ENCODE data around the gene TMEM217.

TMEM217 gene

DNA sequence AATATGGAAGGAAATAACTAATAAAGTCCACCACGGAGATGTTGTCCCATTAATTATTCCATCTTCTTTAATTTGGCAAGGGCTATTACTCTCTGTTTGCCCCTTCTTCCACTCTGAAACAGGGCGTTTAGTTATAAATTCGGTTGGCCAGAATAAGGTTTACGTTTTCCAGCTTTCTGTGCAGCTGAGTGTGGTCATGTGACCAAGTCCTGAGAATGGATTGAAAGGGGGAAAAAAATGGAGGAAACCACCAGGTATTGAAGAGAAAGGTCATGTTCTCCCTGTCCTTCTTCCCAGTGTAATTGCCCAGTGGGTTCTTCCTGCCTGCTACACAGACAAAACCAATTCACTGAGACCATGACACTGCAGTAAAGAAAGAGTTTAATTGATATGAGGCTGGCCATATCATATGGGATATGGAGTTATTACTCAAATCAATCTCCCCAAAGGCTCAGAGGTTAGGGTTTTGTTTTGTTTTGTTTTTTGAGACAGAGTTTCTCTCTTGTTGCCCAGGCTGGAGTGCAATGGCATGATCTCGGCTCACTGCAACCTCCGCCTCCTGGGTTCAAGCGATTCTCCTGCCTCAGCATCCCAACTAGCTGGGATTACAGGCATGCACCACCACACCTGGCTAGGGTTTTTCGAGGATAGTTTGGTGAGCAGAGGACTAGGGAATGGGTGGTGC, 14.7 kb downstream of the TMEM217 start:
- no peak for DNase-seq

GRCh38 chr6:37242429-37243052, 15.4 kb downstream of the TMEM217 start:
- DNase-seq, result no peak

DNA sequence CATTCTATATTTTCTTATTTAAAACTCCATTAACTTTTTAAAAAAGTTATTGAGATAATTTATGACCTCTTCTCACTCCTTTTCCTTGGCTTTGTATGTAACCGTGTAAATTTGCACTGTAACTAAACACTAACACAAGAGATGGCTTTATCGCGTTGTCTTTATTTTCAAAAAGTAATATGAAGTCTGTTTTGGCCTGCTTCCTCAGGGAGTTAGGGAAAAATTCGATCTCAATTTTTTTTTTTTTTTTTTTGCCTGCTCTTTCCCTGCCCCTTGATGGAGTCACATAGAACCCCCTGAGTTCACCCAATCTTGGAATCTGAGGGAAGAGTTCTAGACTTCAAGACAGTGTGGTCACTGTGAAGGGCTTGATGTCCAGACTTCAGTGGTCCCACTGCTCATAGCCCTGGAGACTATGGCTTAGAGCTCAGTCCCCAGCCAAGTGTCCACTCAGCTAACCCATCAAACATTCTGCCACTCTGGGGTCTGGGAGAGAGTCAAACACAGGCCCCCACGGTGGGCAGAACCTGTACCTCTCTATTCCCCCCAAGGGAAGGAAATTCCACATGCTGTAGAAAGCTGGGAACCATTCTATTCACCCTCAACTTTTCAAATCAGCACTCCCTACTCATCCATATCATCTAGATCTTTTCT, 16.0 kb downstream of the TMEM217 start:
- no peak for DNase-seq

DNA sequence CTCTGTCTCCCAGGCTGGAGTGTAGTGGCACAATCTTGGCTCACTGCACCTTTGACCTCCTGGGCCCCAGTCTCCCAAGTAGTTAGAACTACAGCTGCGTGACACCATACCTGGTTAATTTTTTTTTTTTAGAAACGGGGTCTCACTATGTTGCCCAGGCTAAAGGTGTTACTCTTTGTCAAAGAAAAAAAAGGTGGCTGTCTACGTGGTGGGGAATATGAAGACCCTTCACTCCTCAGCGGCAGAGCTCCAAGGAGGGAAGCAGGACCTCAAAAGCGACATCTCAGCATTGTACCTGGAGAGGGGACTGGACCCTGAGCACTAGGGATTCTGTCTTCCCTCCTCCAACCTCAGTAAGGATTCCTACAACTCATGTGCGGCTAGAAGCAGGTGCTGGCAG, 16.8 kb downstream of the TMEM217 start:
- DNase-seq, result no peak

- DNase-seq, result peak in 4 of 5 donors; percentile 6 to 66 (median 17)
Observed at GRCh38 chr6:37239950-37240713, 17.8 kb downstream of the TMEM217 start.

- DNase-seq, result no peak
Observed at GRCh38 chr6:37239526-37239925, 18.4 kb downstream of the TMEM217 start.

DNA sequence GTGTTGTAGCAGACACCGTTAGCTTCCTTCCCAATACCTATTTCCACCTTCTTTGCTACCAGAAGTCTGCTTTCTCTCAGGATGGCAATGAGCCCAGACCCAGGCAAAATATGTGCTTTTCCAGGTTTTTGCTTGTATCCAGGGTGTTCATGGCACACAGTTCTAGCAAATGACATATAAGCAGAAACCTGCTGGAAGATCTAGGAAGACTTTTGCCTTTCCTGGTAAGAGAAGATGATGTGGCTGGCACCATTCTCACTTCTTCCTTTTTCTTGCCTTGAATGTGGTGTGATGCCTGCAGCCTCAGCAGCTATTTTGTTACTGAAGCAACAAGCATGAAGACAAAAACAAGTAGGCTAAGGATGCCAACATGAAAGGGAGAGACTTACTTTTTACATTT, 19.6 kb downstream of the TMEM217 start:
- no peak for DNase-seq

GRCh38 chr6:37237789-37238188, 20.2 kb downstream of the TMEM217 start:
- DNase-seq, result no peak

- DNase-seq, result no peak
Observed at GRCh38 chr6:37236921-37237320, 21.0 kb downstream of the TMEM217 start.

- DNase-seq, result no peak
Observed at GRCh38 chr6:37233541-37233940, 24.4 kb downstream of the TMEM217 start.

GRCh38 chr6:37232430-37233017, 25.4 kb downstream of the TMEM217 start:
- DNase-seq, result no peak

- no peak for DNase-seq
Observed at GRCh38 chr6:37230104-37230503, 27.8 kb downstream of the TMEM217 start.

GRCh38 chr6:37225350-37226169, 32.4 kb downstream of the TMEM217 start:
- DNase-seq, result no peak

DNA sequence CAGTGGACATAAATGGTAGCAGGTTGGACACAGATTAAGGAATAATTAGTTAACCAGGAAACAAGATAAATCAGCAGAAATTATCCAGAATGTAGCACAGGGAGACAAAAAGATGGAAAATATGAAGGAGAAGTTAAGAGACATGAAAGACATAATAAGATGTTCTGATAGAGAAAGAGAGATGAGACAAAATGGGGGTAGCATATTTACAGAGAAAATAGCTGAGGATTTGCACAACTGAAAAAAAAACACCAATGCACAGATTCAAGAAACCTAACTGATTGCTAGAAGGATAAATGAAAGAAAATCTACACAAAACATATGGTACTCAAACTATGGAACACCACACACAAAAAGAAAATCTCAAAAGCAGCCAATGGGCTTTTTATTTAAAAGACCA, 35.0 kb downstream of the TMEM217 start:
- DNase-seq, result no peak

- DNase-seq, result peak; percentile 16 to 87 (median 54)
Observed at GRCh38 chr6:37222125-37222967, 35.6 kb downstream of the TMEM217 start.

- DNase-seq, result no peak
Observed at GRCh38 chr6:37221585-37222124, 36.3 kb downstream of the TMEM217 start.

- no peak for DNase-seq
Observed at GRCh38 chr6:37218511-37218910, 39.4 kb downstream of the TMEM217 start.

- no peak for DNase-seq
Observed at GRCh38 chr6:37218061-37218460, 39.9 kb downstream of the TMEM217 start.

DNA sequence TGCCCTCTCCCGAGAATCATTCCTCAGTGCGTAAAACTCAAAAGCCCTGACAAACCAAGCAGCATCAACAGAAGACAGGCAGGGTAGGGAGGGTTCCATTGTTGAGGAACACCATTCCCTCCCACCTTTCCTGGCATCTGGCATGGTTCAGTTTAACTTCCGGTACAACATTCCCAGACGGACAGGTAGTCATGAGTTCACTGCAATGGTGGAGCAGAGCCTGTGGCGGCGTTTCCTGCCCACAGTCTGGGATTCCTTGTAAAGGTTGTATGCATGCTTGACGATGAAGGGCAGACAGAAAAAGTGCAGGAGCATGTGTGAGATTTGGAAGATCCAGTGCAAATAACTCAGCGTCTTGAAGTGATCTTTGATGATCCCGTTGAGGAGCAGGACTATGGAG, 45.7 kb downstream of the TMEM217 start:
- DNase-seq, result no peak

- peak; percentile 27 to 84 (median 69) for DNase-seq
Observed at GRCh38 chr6:37210313-37210968, 47.5 kb downstream of the TMEM217 start.
